ENCODE data around the gene CHD9. TPM values are rescaled to one million over a fixed set of nuclear protein-coding genes. Genes with fewer than 3 reads are reported as not detected.

CHD9 gene
- total RNA-seq, 4 donors from 2014 or later: 45.2 to 64.0 (median 49.5) TPM

DNA sequence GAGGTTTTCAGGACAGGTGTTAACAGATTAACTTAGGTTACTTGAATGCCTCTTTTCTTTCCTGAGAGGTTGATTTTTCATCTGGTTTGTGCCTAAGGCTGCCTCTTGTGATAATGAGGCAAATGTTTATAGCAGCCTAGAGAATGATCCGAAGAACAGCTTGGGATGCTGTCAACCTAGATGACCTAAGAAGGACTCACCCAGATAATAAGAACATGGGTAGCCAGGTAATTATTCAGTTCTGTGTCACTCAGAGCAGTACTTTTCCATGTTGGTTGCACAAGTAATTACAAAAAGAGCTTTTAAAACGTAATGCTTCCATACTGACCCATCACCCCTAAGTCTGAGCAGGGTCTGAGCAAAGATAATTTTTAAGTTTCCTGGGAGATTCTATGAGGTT lies 60.3 kb downstream of the CHD9 start:
- intact Hi-C loops (cut with DNase I): no loop called here

DNA sequence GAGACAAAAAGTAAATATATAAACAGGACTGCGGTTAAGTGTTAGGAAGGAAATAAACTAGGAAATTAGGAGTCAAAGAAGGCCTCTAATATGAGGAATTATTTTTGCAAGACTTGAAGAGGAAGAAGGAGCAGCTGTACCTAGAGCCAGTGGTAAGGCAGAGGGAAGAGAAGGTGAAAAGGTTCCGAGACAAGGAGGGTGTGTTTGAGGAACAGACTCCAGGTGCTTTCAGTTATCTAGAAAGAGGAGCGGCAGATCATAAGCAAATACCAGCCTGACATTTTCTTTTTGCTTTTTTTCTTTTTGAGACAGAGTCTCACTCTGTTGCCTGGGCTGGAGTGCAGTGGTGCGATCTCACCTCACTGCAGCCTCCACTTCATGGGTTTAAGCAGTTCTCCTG lies 61.0 kb downstream of the CHD9 start:
- H3K27ac ChIP-seq (replicated peaks in 1 of 4): no peak overlapping the region
- peaks cover 0 to 7% (median 3%) of the 10 kb centered on the region in 4 donors for H3K4me1 ChIP-seq
- DNase-seq (ENCODE audit: extremely low spot score): no peak
- no peaks in the 10 kb centered on the region for H3K36me3 ChIP-seq
- TF ChIP-seq EP300 (IDR thresholded peaks at IDR 0.05) (no peak), POLR2A (IDR thresholded peaks at IDR 0.05; ENCODE audit: low read depth) (no peak), POLR2AphosphoS5 (IDR thresholded peaks at IDR 0.05) (no peak)
- TF ChIP-seq, protein P1, sequence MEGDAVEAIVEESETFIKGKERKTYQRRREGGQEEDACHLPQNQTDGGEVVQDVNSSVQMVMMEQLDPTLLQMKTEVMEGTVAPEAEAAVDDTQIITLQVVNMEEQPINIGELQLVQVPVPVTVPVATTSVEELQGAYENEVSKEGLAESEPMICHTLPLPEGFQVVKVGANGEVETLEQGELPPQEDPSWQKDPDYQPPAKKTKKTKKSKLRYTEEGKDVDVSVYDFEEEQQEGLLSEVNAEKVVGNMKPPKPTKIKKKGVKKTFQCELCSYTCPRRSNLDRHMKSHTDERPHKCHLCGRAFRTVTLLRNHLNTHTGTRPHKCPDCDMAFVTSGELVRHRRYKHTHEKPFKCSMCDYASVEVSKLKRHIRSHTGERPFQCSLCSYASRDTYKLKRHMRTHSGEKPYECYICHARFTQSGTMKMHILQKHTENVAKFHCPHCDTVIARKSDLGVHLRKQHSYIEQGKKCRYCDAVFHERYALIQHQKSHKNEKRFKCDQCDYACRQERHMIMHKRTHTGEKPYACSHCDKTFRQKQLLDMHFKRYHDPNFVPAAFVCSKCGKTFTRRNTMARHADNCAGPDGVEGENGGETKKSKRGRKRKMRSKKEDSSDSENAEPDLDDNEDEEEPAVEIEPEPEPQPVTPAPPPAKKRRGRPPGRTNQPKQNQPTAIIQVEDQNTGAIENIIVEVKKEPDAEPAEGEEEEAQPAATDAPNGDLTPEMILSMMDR (IDR thresholded peaks at IDR 0.05): no peak
- 90% methylated on average over 4 of the region's 4 CpGs for WGBS
- no peak overlapping the region for H3K4me3 ChIP-seq
- no peaks in the 10 kb centered on the region for H3K27me3 ChIP-seq
- H3K9me3 ChIP-seq: no peaks in the 10 kb centered on the region
- intact Hi-C loops (cut with DNase I): no loop called here

More for the DNA sequence above, 60.3 kb downstream of the CHD9 start:
- no peaks in the 10 kb centered on the region for H3K27me3 ChIP-seq
- no peaks in the 10 kb centered on the region for H3K9me3 ChIP-seq
- H3K4me1 ChIP-seq: peaks cover 0 to 7% (median 3%) of the 10 kb centered on the region in 4 donors
- no peak overlapping the region for H3K4me3 ChIP-seq
- no peak overlapping the region for H3K27ac ChIP-seq (replicated peaks in 1 of 4)
- TF ChIP-seq, protein P1 (IDR thresholded peaks at IDR 0.05): no peak
- TF ChIP-seq POLR2A (IDR thresholded peaks at IDR 0.05; ENCODE audit: low read depth) (no peak), EP300 (IDR thresholded peaks at IDR 0.05) (no peak), POLR2AphosphoS5 (IDR thresholded peaks at IDR 0.05) (no peak)
- DNase-seq (ENCODE audit: extremely low spot score): no peak
- 88% methylated on average over 2 of the region's 2 CpGs for WGBS
- H3K36me3 ChIP-seq: no peaks in the 10 kb centered on the region

DNA sequence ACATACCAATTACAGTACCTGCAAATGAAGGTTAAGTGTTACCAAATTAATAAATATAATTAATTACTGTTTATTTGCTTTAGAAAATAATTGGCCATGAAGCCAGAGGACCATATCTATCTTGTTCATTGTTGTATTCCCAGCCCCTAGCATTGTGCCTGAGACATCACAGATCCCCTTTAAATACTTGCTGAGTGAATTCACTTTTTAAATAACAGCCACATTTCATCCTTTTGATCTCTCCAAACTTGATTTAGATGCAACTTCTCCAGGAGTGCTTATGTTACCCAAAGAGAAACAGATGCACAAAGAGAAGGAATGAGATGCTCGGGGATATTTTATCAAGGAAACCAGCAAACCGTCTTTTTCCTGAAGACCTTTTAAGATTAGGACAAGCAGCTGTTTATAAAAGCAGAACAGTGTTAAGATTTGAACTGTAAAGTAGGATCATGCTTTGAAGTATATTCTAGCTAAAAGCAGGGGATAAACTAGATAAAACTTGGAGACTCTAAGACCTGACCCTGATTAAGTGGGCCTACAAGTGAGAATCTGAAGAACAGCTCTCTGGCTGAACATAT lies 66.3 kb downstream of the CHD9 start:
- no peak overlapping the region for H3K4me3 ChIP-seq
- H3K9me3 ChIP-seq: no peaks in the 10 kb centered on the region
- 46% methylated on average over 2 of the region's 2 CpGs for WGBS
- H3K27ac ChIP-seq (replicated peaks in 1 of 4): peak overlapping the region in 2 of 4 donors; percentile 6 to 20
- DNase-seq (ENCODE audit: extremely low spot score): no peak
- no peaks in the 10 kb centered on the region for H3K27me3 ChIP-seq
- no peaks in the 10 kb centered on the region for H3K36me3 ChIP-seq
- TF ChIP-seq EP300 (IDR thresholded peaks at IDR 0.05) (no peak), POLR2AphosphoS5 (IDR thresholded peaks at IDR 0.05) (no peak), POLR2A (IDR thresholded peaks at IDR 0.05; ENCODE audit: low read depth) (no peak)
- TF ChIP-seq, protein P1 (IDR thresholded peaks at IDR 0.05): no peak
- intact Hi-C loops (cut with DNase I): no loop called here
- peaks cover 0 to 6% (median 3%) of the 10 kb centered on the region in 4 donors for H3K4me1 ChIP-seq

DNA sequence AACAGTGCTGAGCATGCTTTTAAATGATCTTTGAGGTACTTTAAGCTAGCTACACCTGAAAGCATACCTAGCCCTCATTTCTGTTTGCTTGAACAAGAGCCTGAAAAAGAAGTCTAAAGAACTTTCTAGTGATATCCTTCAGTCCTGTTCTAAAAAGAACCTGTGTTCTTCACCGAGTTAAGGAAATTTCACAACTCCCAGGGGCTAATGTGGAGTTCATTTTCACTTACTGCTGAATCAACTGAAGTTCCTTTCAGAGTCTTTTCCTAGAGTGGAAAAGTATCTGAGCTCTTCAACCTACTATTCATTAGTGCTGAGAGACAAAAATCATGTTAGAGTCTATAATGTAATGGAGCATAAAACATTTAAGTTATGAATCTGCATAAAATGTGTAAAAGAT lies 66.9 kb downstream of the CHD9 start:
- peaks cover 0 to 6% (median 3%) of the 10 kb centered on the region in 4 donors for H3K4me1 ChIP-seq
- intact Hi-C loops (cut with DNase I): no loop called here
- no peaks in the 10 kb centered on the region for H3K36me3 ChIP-seq
- no peak for DNase-seq (ENCODE audit: extremely low spot score)
- H3K27me3 ChIP-seq: no peaks in the 10 kb centered on the region
- 50% methylated on average over 1 of the region's 1 CpG for WGBS
- TF ChIP-seq EP300 (IDR thresholded peaks at IDR 0.05) (no peak), POLR2AphosphoS5 (IDR thresholded peaks at IDR 0.05) (no peak), POLR2A (IDR thresholded peaks at IDR 0.05; ENCODE audit: low read depth) (no peak)
- TF ChIP-seq, protein P1 (IDR thresholded peaks at IDR 0.05): no peak
- H3K9me3 ChIP-seq: no peaks in the 10 kb centered on the region
- H3K4me3 ChIP-seq: no peak overlapping the region
- H3K27ac ChIP-seq (replicated peaks in 1 of 4): peak overlapping the region in 2 of 4 donors; percentile 6 to 20

DNA sequence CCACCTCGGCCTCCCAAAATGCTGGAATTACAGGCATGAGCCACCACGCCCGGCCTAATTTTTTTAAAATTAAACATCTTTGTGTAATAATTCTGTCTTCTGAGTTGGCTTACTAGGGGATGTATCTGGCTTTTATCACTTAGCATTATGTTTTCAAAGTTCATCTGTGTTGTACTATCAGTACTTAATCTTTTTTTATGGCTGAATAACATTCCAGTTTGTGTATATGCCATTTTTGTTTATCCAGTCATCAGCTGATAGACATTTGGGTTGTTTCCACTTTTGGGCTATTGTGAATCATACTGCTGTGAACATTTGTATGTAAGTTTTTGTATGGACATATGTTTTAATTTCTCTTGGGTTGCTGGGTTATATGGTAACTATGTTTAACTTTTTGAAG lies 69.0 kb downstream of the CHD9 start:
- intact Hi-C loops (cut with DNase I): no loop called here
- no peak for TF ChIP-seq EP300 (IDR thresholded peaks at IDR 0.05)
- TF ChIP-seq POLR2A (IDR thresholded peaks at IDR 0.05; ENCODE audit: low read depth): no peak
- TF ChIP-seq, protein P1 (IDR thresholded peaks at IDR 0.05): no peak
- no peak for TF ChIP-seq POLR2AphosphoS5 (IDR thresholded peaks at IDR 0.05)
- Histone ChIP-seq H3K36me3 (no peaks in the 10 kb centered on the region), H3K27me3 (no peaks in the 10 kb centered on the region), H3K27ac (replicated peaks in 1 of 4) (no peak overlapping the region), H3K4me3 (no peak overlapping the region), H3K9me3 (no peaks in the 10 kb centered on the region), H3K4me1 (peaks cover 0 to 6% (median 3%) of the 10 kb centered on the region in 4 donors)
- DNase-seq (ENCODE audit: extremely low spot score): no peak
- 83% methylated on average over 3 of the region's 3 CpGs for WGBS
